Glomerular visceral epithelial cell (primary cell): Measurements from ENCODE around the gene NUP210L.
"Not testable (repeated sequence)": the region's sequence is repeated elsewhere in the genome, so short reads cannot be mapped to it uniquely, and the experiment has no call there.

Source experiments
- DNase-seq: peaks from one replicate; pipeline ENCODE4 v3.0.0-alpha.2; 2016; ENCODE audit errors: extremely low spot score

Gene NUP210L

DNA sequence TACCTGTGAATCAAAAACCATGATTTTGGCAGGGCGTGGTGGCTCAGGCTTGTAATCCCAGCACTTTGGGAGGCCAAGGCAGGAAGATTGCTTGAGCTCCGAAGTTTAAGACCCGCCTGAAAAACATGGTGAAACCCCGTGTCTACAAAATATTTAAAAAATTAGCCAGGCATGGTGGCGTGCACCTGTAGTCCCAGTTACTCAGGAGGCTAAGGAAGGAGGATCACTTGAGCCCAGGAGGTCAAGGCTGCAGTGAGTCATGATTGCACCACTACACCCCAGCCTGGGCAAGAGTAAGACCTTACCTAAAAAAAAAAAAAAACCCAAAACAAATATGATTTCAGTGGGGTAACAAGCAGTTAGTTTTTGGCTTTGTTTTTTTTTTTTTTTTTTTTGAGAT lies 54.7 kb downstream of the NUP210L start:
- DNase-seq = not testable (repeated sequence)

- no peak for DNase-seq
These were observed 57.0 kb downstream of the NUP210L start for GRCh38 chr1:154097873-154098272.

- no peak for DNase-seq
These were observed 59.3 kb downstream of the NUP210L start for GRCh38 chr1:154095456-154096060.

DNA sequence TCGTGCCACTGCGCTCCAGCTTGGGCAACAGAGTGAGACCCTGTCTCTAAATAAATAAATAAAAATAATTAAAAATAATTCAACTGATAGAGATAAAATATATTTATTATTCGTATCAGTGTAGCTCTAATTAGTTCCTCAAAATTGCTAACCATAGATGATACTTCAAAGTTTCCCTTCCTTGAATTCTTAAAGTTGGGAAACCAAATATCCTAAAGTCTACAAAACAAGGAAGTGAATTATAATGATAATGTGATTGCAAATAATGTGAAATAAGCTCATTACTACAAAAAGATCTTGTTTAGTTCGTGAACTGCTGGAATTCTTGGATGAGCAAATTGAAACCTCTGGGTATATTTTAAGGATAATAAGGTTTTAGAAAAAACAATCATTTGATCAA lies 60.5 kb downstream of the NUP210L start:
- no peak for DNase-seq

DNA sequence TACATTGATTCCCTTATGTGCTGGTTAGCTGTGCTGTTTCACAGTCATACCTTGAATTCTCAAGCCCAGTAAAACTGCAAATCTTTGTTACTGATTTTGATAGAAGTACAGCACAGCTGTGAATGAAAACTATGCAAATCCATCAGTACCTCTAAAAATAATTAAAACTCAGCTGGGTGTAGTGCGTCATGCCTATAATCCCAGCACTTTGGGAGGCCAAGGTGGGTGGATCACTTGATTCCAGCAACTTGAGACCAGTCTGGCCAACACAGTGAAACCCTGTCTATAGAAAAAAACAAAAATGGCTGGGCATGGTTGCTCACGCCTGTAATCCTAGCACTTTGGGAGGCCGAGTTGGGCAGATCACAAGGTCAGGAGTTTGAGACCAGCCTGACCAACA lies 61.2 kb downstream of the NUP210L start:
- DNase-seq = no peak

GRCh38 chr1:154091706-154092105 lies 63.2 kb downstream of the NUP210L start:
- no peak for DNase-seq

DNA sequence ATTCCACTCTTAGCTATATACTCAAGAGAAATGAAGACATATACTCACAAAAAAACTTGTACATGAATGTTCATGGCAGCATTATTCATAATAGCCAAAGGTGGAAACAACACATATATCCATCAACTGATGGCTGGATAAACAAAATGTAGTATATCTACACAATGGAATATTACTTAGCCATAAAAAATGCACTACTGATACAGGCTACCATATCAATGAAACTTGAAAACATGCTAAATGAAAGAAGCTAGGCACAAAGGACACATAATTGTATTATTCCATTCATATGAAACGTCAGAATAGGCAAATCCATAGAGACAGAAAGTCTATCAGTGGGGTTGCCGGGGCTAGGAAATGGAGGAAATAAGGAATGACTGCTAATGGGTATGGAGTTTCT lies 67.3 kb downstream of the NUP210L start:
- DNase-seq = no peak

GRCh38 chr1:154083057-154083456 lies 71.8 kb downstream of the NUP210L start:
- not testable (repeated sequence) for DNase-seq

DNA sequence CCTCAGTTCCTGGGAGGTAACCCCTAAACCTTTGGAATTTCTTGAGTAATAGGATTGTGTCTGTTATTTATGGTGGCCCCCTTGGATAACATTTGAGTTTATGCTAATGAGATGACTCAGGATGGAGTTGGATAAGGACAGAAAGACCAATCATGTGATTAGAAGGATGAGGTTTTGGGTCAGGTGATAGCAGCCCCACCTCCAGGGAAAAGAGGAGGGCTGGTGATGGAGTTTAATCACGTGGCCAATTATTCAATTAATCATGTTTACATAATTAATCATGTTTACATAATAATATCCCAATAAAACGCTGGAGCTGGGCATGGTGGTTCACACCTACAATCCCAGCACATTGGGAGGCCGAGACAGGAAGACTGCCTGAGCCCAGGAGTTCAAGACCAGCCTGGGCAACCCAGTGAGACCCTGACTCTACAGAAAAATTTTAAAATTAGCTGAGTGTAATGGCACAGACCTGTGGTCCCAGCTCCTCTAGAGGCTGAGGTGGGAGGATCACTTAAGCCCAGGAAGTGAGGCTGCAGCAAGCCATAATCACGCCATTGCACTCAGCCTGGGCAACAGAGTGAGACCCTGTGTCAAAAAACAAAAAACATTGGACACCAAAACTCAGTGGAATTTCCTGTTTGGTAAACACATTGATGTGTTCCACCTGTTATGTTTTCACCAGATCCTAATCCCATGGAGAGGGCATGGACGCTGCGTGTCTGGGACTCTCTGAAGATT lies 73.3 kb downstream of the NUP210L start:
- no peak for DNase-seq

GRCh38 chr1:154076413-154076812 lies 78.5 kb downstream of the NUP210L start:
- DNase-seq = no peak

GRCh38 chr1:154075746-154076145 lies 79.1 kb downstream of the NUP210L start:
- no peak for DNase-seq

GRCh38 chr1:154062309-154062708 lies 92.6 kb downstream of the NUP210L start:
- no peak for DNase-seq

DNA sequence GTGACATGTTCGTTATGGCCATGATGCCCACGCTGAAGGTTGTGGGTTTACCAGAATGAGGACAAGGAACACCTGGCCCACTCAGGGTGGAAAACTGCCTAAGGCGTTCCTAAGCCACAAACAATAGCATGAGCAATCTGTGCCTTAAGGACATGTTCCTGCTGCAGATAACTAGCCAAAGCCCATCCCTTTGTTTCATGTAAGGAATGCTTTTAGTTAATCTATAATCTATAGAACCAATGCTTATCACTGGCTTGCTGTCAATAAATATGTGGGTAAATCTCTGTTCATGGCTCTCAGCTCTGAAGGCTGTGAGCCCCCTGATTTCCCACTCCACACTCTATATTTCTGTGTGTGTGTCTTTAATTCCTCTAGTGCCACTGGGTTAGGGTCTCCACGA lies 107.4 kb downstream of the NUP210L start:
- DNase-seq = not testable (repeated sequence)

DNA sequence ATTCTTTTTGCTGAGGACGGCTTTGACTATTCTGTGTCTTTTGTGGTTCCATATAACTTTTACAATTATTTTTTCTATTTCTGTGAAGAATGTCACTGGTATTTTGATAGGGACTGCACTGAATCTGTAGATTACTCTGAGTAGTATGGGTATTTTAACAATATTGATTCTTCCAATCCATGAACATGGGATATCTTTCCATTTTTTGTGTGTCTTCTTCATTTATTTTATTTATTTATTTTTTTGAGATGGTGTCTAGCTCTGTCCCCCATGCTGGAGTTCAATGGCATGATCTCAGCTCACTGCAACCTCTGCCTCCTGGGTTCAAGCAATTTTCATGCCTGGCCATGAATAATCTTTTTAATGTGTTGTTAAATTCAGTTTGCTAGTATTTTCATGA lies 121.2 kb downstream of the NUP210L start:
- DNase-seq = not testable (repeated sequence)

GRCh38 chr1:154019940-154020339 lies 134.9 kb downstream of the NUP210L start:
- DNase-seq = no peak

DNA sequence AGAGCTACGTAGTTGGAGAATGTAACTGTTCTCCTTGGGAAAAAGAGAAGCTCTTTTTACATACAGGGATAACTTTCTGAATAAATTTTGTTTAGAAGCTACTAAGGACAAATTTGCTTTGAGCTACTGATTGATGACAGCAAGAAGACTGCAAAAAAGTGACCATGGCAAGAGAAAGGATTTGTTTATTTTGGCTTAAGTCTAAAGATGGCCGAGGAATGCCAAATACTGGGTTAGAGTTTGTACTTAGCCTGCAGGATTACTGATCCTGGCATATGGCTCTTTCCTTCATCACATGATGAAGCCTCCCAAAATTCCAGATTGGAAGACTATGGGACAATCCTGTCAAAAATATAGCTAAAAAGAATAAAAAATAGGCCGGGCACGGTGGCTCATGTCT lies 135.6 kb downstream of the NUP210L start:
- no peak for DNase-seq

- no peak for DNase-seq
These were observed 140.5 kb downstream of the NUP210L start for GRCh38 chr1:154014154-154014907.

GRCh38 chr1:154012543-154012942 lies 142.3 kb downstream of the NUP210L start:
- not testable (repeated sequence) for DNase-seq

GRCh38 chr1:154012129-154012528 lies 142.7 kb downstream of the NUP210L start:
- DNase-seq = no peak

GRCh38 chr1:154006136-154006535 lies 148.7 kb downstream of the NUP210L start:
- no peak for DNase-seq

GRCh38 chr1:154000420-154000819 lies 154.5 kb downstream of the NUP210L start:
- no peak for DNase-seq

DNA sequence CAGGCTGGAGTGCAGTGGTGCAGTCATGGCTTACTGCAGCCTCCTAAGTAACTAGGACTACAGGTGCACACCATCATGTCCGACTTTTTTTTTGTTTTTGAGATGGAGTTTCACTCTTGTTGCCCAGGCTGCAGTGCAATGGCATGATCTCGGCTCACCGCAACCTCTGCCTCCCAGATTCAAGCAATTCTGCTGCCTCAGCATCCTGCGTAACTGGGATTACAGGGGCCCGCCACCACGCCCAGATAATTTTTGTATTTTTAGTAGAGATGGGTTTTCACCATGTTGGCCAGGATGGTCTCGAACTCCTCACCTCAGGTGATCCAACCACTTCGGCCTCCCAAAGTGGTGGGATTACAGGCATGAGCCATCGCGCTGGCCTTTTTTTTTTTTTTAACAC lies 158.0 kb downstream of the NUP210L start:
- DNase-seq = not testable (repeated sequence)

- DNase-seq = no peak
These were observed 159.2 kb downstream of the NUP210L start for GRCh38 chr1:153995640-153996039.
